Liver (tissue), 3 donors: ENCODE data around the gene PCDHAC1.

Source experiments
- ATF3 ChIP-seq: IDR thresholded peaks from 2 replicates; pipeline ENCODE4 v1.6.1; 2016; ENCODE audit warnings: antibody characterized with exemption
- CTCF ChIP-seq: fragments of 150-350 bp; IDR thresholded peaks from 2 replicates; pipeline ENCODE4 v1.5.1; 2017; ENCODE audit warnings: improper control_type of control experiment, low read depth, low read length; ENCODE audit not compliant: missing input control
- EGR1 ChIP-seq, 2 donors: IDR thresholded peaks; 2 replicates each; pipeline ENCODE4 v1.6.1; 2016 to 2018; ENCODE audit warnings: antibody characterized with exemption in 2 of 2, low read depth in 2 of 2
- FOXA2 ChIP-seq: IDR thresholded peaks from 2 replicates; pipeline ENCODE4 v1.6.1; 2016; ENCODE audit warnings: antibody characterized with exemption
- MAX ChIP-seq: IDR thresholded peaks from 2 replicates; pipeline ENCODE4 v1.6.1; 2016; ENCODE audit warnings: antibody characterized with exemption
- RAD21 ChIP-seq, 2 donors: IDR thresholded peaks; 2 replicates each; pipeline ENCODE4 v1.6.1; 2016; ENCODE audit warnings: antibody characterized with exemption in 2 of 2, mild to moderate bottlenecking in 2 of 2
- REST ChIP-seq: IDR thresholded peaks from 2 replicates; pipeline ENCODE4 v1.6.1; 2016; ENCODE audit warnings: antibody characterized with exemption, mild to moderate bottlenecking
- RXRA ChIP-seq, 2 donors: IDR thresholded peaks; 2 replicates each; pipeline ENCODE4 v1.6.1; 2017 to 2018; ENCODE audit warnings: antibody characterized with exemption in 2 of 2, mild to moderate bottlenecking in 1 of 2
- SP1 ChIP-seq: IDR thresholded peaks from 2 replicates; pipeline ENCODE4 v1.6.1; 2018; ENCODE audit warnings: antibody characterized with exemption, mild to moderate bottlenecking
- TAF1 ChIP-seq: conservative IDR thresholded peaks from 2 replicates; pipeline ENCODE4 v1.6.1; 2016; ENCODE audit warnings: antibody characterized with exemption, mild to moderate bottlenecking
- YY1 ChIP-seq: IDR thresholded peaks from 2 replicates; pipeline ENCODE4 v1.6.1; 2016; ENCODE audit warnings: antibody characterized with exemption, mild to moderate bottlenecking
- donor health status: healthy.
- donor health status: healthy.

- TF ChIP-seq CTCF: no peak
- no peak for TF ChIP-seq RAD21 (IDR thresholded peaks at IDR 0.05)
- TF ChIP-seq REST: no peak
- TF ChIP-seq RXRA (IDR thresholded peaks at IDR 0.05): no peak
- TF ChIP-seq FOXA2: no peak
- no peak for TF ChIP-seq TAF1
- no peak for TF ChIP-seq SP1
- no peak for TF ChIP-seq ATF3
- TF ChIP-seq YY1: no peak
- no peak for TF ChIP-seq MAX
- TF ChIP-seq EGR1 (IDR thresholded peaks at IDR 0.05; ENCODE audit: low read depth in 2 of 2): no peak
Measured at GRCh38 chr5:140883373-140883772, 42.7 kb upstream of the PCDHAC1 start.
